Measurements from ENCODE around the gene PPIP5K2. TPM values are rescaled to one million over a fixed set of nuclear protein-coding genes. Genes with fewer than 3 reads are reported as not detected.
A peak's percentile ranks its signal among the peaks of the same experiment; 100 is the strongest.

PPIP5K2 gene
- total RNA-seq, 4 donors from 2014 or later = 40.1 to 60.8 (median 57.7) TPM

GRCh38 chr5:103224118-103224893, 104.2 kb downstream of the PPIP5K2 start:
- 55 to 61% methylated on average over 9 to 10 of the region's 11 CpGs for WGBS, 2 donors
- Histone ChIP-seq H3K27ac (no peak overlapping the region), H3K27me3 (no peaks in the 10 kb centered on the region), H3K4me3 (replicated peaks in 1 of 3) (no peak overlapping the region), H3K9me3 (no peaks in the 10 kb centered on the region), H3K36me3 (no peaks in the 10 kb centered on the region), H3K4me1 (peaks cover 0 to 15% of the 10 kb centered on the region in 2 donors)
- peak; percentile 22 to 50 for DNase-seq
- intact Hi-C loops (cut with DNase I) = no loop called here
- TF ChIP-seq, protein P1, sequence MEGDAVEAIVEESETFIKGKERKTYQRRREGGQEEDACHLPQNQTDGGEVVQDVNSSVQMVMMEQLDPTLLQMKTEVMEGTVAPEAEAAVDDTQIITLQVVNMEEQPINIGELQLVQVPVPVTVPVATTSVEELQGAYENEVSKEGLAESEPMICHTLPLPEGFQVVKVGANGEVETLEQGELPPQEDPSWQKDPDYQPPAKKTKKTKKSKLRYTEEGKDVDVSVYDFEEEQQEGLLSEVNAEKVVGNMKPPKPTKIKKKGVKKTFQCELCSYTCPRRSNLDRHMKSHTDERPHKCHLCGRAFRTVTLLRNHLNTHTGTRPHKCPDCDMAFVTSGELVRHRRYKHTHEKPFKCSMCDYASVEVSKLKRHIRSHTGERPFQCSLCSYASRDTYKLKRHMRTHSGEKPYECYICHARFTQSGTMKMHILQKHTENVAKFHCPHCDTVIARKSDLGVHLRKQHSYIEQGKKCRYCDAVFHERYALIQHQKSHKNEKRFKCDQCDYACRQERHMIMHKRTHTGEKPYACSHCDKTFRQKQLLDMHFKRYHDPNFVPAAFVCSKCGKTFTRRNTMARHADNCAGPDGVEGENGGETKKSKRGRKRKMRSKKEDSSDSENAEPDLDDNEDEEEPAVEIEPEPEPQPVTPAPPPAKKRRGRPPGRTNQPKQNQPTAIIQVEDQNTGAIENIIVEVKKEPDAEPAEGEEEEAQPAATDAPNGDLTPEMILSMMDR (IDR thresholded peaks at IDR 0.05) = peak in 5 of 6 experiments; percentile 50 to 81 (median 73)
- TF ChIP-seq POLR2A (IDR thresholded peaks at IDR 0.05) = no peak

DNA sequence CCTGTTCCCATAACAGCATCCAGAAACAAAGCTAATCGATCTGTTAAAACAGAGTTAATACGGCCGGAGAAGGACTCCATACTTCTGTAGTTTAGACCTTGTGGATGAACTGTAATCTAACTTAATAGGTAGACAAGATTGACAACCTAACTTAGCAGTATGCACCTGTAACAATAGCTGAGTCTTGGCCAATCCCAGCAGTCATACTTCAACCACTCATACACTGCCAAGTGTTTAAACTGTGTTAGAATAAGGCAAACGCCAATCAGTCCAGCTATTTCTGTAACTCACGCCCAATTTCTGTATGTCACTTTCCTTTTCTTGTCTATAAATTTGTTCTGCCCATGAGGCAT, 104.8 kb downstream of the PPIP5K2 start:
- peaks cover 0 to 15% of the 10 kb centered on the region in 2 donors for H3K4me1 ChIP-seq
- TF ChIP-seq, protein P1 (IDR thresholded peaks at IDR 0.05) = no peak
- TF ChIP-seq POLR2A (IDR thresholded peaks at IDR 0.05) = no peak
- intact Hi-C loops (cut with DNase I) = no loop called here
- no peak for DNase-seq
- 83 to 86% methylated on average over 5 of the region's 5 CpGs for WGBS, 2 donors
- H3K27ac ChIP-seq = no peak overlapping the region
- H3K27me3 ChIP-seq = no peaks in the 10 kb centered on the region
- no peaks in the 10 kb centered on the region for H3K9me3 ChIP-seq
- H3K36me3 ChIP-seq = no peaks in the 10 kb centered on the region
- no peak overlapping the region for H3K4me3 ChIP-seq (replicated peaks in 1 of 3)

GRCh38 chr5:103228061-103228460, 108.0 kb downstream of the PPIP5K2 start:
- Histone ChIP-seq H3K4me1 (no peaks in the 10 kb centered on the region), H3K36me3 (no peaks in the 10 kb centered on the region), H3K4me3 (replicated peaks in 1 of 3) (no peak overlapping the region), H3K27me3 (no peaks in the 10 kb centered on the region), H3K9me3 (no peaks in the 10 kb centered on the region), H3K27ac (no peak overlapping the region)
- TF ChIP-seq POLR2A (IDR thresholded peaks at IDR 0.05) = no peak
- TF ChIP-seq, protein P1 (IDR thresholded peaks at IDR 0.05) = no peak
- intact Hi-C loops (cut with DNase I) = no loop called here
- WGBS, 2 donors = 91 to 92% methylated on average over 5 of the region's 5 CpGs
- DNase-seq = no peak

DNA sequence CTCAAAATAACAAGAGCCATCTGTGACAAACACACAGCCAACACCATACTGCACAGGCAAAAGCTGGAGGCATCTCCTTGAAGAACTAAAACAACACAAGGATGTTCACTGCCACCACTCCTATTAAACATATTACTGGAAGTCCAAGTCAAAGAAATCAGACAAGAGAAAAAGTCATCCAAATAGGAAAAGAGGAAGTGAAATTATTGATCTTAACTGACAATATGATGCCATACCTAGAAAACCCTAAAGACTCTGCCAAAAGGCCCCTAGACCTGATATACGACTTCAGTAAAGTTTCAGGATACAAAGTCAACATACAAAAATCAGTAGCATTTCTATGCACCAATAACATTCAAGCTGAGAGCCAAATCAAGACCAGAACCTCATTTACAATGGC, 108.5 kb downstream of the PPIP5K2 start:
- Histone ChIP-seq H3K36me3 (no peaks in the 10 kb centered on the region), H3K27ac (no peak overlapping the region), H3K4me3 (replicated peaks in 1 of 3) (no peak overlapping the region), H3K4me1 (peaks cover 0 to 1% of the 10 kb centered on the region in 2 donors), H3K27me3 (no peaks in the 10 kb centered on the region), H3K9me3 (no peaks in the 10 kb centered on the region)
- intact Hi-C loops (cut with DNase I) = no loop called here
- no peak for TF ChIP-seq POLR2A (IDR thresholded peaks at IDR 0.05)
- TF ChIP-seq, protein P1 (IDR thresholded peaks at IDR 0.05) = no peak
- WGBS, 2 donors = 91 to 96% methylated on average over 1 of the region's 1 CpG
- DNase-seq = no peak

DNA sequence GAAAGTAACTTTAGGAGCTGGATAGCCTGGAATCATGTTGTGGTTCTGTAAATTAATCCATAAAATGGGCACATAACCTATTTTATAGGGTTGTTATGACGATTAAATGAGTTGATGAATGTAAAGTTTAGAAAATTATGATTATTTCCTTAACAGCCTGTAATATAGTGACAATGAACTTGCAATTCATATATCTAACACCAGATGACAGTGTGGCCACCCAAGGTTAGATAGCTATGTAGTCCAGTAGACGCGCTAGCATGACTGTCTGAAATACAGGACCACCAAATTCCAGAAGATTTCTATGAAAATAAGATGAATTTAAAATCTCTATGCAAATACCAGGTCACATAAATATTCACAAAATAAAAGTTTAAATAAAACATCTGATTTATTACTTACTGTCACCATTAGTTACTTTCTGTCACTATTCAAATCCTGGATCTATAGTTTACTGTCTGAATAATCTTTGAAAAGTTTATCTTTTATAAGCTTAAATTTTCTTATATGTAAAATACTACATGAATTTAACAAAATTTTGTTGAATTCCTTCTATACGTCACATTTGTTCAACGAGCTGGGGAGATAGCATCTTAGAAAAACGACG, 112.4 kb downstream of the PPIP5K2 start:
- 84% methylated on average over 7 of the region's 7 CpGs for WGBS, 2 donors

More for the DNA sequence above, 112.4 kb downstream of the PPIP5K2 start:
- Histone ChIP-seq H3K36me3 (no peaks in the 10 kb centered on the region), H3K4me1 (peaks cover 0 to 10% of the 10 kb centered on the region in 2 donors), H3K27ac (no peak overlapping the region), H3K4me3 (replicated peaks in 1 of 3) (no peak overlapping the region), H3K27me3 (no peaks in the 10 kb centered on the region), H3K9me3 (no peaks in the 10 kb centered on the region)
- peak in 1 of 2 donors; percentile 10 for DNase-seq
- TF ChIP-seq POLR2A (IDR thresholded peaks at IDR 0.05) = no peak
- TF ChIP-seq, protein P1 (IDR thresholded peaks at IDR 0.05) = peak; percentile 36 to 92 (median 84)
- intact Hi-C loops (cut with DNase I) = loop anchor here (5.0 kb wide), 1 partner anchor 245 kb away; no protein-coding TSS in a partner anchor

Measured in thyroid gland (tissue), 4 donors.